ENCODE data around the gene NUDCD3. TPM values are rescaled to one million over a fixed set of nuclear protein-coding genes. Genes with fewer than 3 reads are reported as not detected.
A peak's percentile ranks its signal among the peaks of the same experiment; 100 is the strongest.

NUDCD3 gene
- total RNA-seq, 1 donor from 2014 or later, result 43.5 TPM

DNA sequence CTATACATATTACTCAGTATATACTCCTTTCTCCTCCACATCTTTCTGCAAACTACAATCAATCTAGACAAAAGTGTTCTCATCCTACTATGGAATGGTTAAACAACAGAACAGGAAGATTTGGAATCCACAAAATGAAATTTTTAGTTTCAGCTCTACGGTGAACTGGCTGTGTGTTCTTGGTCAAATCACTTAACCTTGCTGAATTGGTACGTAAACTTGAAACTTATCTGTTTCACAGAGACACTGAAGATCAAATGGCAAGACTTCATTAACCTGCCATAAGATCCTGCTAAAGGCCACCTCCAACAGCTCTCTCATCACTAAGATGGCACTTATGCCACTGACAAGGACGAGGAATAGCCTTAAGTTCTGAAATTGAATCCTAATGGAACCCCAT, 1.5 kb downstream of the NUDCD3 start:
- TF ChIP-seq, protein P1, sequence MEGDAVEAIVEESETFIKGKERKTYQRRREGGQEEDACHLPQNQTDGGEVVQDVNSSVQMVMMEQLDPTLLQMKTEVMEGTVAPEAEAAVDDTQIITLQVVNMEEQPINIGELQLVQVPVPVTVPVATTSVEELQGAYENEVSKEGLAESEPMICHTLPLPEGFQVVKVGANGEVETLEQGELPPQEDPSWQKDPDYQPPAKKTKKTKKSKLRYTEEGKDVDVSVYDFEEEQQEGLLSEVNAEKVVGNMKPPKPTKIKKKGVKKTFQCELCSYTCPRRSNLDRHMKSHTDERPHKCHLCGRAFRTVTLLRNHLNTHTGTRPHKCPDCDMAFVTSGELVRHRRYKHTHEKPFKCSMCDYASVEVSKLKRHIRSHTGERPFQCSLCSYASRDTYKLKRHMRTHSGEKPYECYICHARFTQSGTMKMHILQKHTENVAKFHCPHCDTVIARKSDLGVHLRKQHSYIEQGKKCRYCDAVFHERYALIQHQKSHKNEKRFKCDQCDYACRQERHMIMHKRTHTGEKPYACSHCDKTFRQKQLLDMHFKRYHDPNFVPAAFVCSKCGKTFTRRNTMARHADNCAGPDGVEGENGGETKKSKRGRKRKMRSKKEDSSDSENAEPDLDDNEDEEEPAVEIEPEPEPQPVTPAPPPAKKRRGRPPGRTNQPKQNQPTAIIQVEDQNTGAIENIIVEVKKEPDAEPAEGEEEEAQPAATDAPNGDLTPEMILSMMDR (conservative IDR thresholded peaks at IDR 0.05; ENCODE audit: low read depth, low read length), result no peak

DNA sequence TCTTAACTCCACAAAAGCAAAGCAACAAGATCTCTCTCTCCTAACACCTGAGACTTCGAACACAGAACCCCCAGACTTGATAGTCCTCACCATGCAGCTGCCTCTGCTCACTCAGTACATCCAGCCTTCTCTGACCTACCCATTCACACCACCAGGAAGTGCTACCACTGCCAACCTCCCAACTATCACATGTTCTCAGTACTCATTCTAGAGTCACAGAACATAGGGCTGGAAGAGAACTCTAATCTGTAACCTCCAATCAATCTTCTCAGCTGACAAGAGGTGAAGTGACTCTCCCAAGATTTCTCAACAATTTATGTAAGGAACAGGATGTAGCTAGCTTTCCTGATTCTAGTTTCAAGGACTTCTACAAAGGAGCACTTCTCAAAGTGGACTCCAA, 3.8 kb downstream of the NUDCD3 start:
- H3K4me3 ChIP-seq (ENCODE audit: low read depth, low read length), result no peak overlapping the region
- TF ChIP-seq, protein P1 (conservative IDR thresholded peaks at IDR 0.05; ENCODE audit: low read depth, low read length), result peak; percentile 39
- DNase-seq (ENCODE audit: low read depth), result peak; percentile 58

More for the DNA sequence above, 1.5 kb downstream of the NUDCD3 start:
- H3K4me3 ChIP-seq (ENCODE audit: low read depth, low read length), result peak overlapping the region; percentile 92
- no peak for DNase-seq (ENCODE audit: low read depth)

DNA sequence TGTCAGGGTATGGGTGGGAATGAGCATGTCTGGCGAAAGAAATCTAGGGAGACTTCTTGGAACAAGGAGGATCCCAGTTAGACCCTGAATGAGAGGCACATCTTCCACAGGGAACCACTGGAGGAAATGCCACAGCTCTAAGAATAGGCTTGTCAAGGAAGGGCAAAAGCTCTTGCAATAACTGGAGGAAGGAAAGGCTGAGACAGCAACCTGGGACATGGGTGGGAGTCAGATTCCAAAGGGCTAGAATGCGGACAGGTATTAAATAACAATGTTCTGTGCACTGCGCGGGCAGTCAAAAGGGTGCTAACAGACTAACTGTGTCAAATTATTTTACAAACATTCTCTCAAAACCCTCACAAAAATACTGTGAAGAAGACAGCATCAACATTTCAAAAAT, 4.5 kb downstream of the NUDCD3 start:
- TF ChIP-seq, protein P1 (conservative IDR thresholded peaks at IDR 0.05; ENCODE audit: low read depth, low read length), result no peak
- no peak overlapping the region for H3K4me3 ChIP-seq (ENCODE audit: low read depth, low read length)
- no peak for DNase-seq (ENCODE audit: low read depth)

DNA sequence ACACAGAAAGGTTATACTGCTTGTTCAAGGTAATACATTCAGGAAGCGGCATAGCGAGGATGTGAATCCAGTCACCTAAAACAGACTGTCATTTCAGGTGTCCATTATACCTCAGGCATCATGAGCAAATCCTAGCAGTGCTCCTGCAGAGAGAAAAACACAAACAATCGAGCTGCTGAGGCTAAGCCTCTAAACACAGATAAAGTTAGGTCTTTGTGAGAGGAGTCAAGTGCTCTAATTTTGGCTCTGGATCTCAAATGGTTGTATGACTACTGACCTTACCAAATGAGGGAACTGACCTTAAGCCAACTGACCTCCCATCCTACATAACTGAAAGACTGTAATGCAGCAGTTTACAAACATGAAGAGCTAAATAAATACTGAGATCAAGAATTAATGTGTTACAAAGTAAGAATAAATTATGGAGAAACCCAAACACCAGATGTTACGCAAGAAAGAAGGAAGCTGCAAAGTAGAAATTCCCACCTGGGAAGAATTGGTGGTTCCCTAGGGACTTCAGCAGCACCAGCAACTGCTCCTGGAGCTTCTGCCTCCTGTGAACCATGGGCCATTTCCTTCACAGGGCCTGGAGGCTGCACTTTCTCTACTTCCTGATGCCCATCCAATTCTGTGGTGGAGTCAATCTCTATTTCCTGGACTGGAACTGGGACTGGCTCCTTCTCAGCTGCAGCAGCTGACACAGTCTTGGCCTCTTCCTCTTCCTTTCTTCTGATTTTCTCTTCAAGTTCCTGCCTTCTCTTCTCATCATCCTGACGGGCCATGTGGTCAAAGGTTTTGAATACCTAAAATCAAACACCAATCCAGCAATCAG, 5.8 kb downstream of the NUDCD3 start:
- H3K4me3 ChIP-seq (ENCODE audit: low read depth, low read length), result no peak overlapping the region
- DNase-seq (ENCODE audit: low read depth), result no peak
- TF ChIP-seq, protein P1 (conservative IDR thresholded peaks at IDR 0.05; ENCODE audit: low read depth, low read length), result no peak

DNA sequence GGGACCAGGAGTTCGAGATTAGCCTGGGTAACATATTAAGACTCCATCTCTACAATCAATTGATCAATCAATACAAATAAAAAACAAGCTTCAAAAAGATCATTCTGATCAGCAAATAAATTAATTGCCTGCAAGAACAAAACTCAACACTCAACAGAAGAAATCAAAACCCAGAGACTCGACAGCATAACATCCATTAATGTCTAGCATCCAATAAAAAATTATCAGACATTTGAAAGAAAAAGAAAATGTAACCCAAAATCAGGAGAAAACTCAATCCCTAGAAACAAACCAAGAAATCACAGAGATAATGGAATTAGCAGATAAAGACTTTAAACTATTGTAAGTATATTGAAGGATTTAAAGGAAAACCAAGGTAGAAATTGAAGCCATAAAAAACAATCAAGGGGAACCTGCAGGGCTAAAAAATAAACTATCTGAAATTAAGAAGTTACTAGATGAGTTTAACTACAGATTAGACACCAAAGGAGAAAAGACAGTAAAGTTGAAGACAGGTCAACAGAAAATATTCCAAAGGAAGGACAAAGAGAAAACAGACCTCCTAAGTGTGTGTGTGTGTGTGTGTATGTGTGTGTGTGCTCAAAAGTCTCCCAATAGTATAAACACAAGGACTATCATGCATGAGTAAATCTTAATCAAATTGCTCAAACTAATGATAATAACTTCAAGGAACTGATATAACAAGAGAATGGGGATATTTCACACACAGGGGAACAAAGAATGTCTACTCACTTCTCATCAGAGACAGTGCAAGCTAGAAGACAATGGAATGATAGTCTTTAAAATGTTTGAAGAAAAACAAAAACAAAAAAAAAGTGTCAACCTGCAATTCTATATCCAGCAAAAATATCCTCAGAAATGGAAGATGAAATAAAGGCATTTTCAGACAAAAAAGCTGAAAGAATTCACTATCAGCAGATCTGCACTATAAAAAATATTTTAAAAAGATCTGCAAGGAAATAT, 7.7 kb downstream of the NUDCD3 start:
- TF ChIP-seq, protein P1 (conservative IDR thresholded peaks at IDR 0.05; ENCODE audit: low read depth, low read length), result no peak
- DNase-seq (ENCODE audit: low read depth), result no peak
- H3K4me3 ChIP-seq (ENCODE audit: low read depth, low read length), result no peak overlapping the region

DNA sequence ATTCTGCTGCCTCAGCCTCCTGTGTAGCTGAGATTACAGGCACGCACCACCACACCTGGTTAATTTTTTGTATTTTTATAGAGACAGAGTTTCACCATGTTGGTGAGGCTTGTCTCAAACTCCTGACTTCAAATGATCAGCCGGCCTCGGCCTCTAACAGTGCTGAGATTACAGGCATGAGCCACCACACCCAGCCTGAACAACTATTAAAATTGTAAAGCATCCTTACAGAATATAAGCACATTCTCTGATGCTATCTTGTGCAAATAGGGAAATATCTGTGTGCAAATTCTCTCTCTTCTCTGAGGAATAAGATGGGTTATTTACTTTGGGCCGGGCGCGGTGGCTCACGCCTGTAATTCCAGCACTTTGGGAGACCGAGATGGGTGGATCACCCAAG, 12.5 kb downstream of the NUDCD3 start:
- TF ChIP-seq, protein P1 (conservative IDR thresholded peaks at IDR 0.05; ENCODE audit: low read depth, low read length), result no peak
- no peak for DNase-seq (ENCODE audit: low read depth)
- H3K4me3 ChIP-seq (ENCODE audit: low read depth, low read length), result no peak overlapping the region
